ENCODE measurements around the gene IGF1R. TPM values are rescaled to one million over a fixed set of nuclear protein-coding genes. Genes with fewer than 3 reads are reported as not detected.

The IGF1R gene
- total RNA-seq, 1 donor from 2014 or later: 65.3 TPM

DNA sequence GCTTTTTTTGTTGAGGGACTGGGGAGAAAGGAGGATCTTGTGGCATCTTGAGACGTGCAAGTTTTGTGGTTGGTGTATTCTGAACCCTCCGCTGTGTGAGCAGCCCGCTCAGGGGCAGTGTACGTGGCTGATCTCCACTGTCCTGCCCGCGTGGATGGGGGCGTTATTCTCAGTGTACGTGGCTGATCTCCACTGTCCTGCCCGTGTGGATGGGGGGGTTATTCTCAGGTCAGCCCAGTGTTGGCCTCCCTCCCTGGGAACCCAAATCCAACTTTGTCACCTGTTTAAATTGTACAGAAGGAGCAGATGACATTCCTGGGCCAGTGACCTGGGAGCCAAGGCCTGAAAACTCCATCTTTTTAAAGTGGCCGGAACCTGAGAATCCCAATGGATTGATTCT is 275.2 kb downstream of the IGF1R start:
- no peak for DNase-seq

DNA sequence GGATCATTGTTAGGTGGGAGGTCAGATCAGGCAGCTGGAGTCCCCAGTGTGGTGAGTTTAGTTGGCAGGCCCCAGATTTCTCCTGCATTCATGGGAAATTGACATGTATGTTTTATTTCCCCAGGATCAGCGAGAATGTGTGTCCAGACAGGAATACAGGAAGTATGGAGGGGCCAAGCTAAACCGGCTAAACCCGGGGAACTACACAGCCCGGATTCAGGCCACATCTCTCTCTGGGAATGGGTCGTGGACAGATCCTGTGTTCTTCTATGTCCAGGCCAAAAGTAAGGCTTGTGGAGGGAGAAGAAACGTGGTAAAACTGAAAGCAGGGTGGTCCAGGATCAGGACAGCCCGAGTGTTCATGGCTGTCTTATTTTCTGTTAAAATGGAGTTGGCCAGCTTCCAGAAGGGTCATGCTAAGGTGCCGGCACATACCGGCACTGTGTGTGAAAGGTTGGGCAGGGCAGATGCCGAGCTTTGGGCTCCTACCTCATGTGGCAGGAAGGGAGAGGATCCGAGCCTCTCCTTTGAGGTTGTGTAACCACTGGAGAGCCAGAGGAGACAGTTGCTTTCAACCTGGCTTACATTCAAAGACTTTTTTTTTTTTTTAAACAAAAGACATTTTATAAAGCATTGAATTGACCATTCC is 276.2 kb downstream of the IGF1R start:
- DNase-seq: peak; percentile 49

DNA sequence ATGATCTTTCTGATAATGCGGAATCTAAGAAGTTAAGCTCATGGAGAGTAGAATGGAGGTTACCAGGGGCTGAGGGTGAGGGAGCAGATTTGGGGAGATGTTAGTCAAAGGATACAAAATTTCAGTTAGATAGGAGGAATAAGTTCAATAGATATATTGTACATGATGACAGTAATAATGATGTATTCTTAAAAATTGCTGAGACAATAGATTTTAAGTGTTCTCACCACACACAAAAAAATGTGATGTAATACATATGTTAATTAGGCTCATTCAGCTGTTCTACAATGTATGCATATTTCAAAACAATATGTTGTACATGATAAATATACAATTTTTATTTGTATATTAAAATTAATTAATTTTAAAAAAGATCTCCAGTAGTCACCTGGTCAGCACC is 277.9 kb downstream of the IGF1R start:
- DNase-seq: no peak

- no peak for DNase-seq
Observed at GRCh38 chr15:98927022-98927421, 278.7 kb downstream of the IGF1R start.

DNA sequence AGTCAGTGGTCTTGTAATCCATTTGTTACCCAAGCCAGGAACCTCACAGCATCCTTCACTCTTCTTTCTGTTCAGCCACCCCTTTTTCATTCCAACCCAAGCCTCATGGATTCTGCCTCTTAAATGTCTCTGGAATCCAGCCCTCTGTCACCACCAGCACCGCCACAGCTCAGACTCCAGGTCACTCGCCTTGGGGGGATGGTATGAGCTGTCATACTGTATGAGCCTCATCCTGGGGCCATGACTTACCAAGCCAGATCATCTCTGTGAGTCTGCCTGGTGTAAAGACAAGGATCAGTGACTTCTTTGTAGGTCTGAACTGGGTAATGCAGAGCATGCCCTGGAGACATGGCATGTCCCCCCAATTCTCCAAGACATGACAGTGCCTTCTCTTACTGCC is 279.7 kb downstream of the IGF1R start:
- DNase-seq: no peak

- no peak for DNase-seq
Observed at GRCh38 chr15:98930576-98930975, 282.2 kb downstream of the IGF1R start.

GRCh38 chr15:98931004-98931403 is 282.7 kb downstream of the IGF1R start:
- DNase-seq: no peak

- DNase-seq: no peak
Observed at GRCh38 chr15:98933406-98933805, 285.1 kb downstream of the IGF1R start.

- no peak for DNase-seq
Observed at GRCh38 chr15:98935736-98936135, 287.4 kb downstream of the IGF1R start.

DNA sequence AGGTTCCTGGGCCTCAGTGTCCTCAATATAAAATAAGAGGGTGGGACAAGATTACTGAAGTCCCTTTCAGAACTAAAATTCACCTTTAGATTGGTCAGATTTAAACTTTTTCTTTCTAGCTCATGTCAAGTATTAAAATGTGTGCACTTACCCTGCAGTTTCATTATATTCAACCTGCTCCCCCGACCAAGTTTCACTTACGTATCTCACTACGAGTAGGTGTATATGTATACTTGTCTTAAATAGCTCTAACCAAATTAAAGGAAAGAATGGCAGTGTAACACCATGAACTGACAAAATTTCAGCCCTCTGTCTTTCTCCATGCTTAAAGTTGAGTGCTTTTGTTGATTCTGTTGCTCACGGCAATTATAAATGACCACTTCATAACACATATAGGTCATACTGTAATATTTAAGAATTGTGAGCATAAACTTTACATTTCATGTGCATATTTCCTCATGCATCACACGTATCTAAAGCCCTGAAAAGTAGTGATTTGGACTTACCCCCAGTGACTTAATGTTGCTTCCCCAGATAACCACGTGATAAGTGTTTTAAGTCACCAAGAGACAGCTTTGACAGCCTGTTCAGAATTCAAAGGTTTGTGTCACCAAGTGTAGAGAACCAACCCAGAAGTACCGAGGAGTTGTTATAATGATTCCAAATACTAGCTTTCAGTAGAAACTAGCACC is 289.2 kb downstream of the IGF1R start:
- no peak for DNase-seq

DNA sequence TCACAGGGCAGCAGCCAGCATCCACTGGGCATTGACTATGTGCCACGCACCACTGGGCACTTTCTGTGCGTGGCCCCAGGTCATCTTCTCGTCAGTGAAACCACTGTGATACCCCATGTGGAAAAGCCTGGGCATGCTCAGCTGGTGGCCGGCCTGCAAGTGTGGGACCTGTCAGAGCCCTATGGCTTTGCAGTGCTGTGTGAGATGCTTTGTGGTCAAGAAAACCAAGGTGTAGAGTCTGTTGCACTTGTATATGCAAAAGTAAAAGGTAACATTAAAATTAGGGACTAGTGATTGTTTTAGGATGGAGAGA is 289.7 kb downstream of the IGF1R start:
- no peak for DNase-seq

DNA sequence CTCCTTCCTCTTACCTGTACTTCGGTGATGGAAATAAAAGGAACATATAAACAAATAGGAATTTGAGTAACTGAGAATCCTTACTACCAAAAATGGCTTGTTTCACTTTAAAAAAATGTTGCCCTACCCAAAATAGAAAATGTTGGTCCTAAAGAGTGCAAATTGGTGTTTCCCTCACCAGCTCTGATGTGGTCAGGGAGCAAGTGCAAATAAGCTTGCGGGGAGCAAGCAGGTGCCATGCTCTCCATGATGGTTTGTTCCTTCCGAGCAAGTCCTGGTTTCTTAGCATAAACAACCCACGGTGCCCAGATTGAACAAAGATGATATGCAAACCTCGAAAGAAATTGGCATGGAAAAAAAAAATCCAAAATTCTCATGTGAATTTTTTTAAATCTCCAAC is 290.5 kb downstream of the IGF1R start:
- DNase-seq: no peak

GRCh38 chr15:98939311-98940080 is 291.2 kb downstream of the IGF1R start:
- DNase-seq: no peak

DNA sequence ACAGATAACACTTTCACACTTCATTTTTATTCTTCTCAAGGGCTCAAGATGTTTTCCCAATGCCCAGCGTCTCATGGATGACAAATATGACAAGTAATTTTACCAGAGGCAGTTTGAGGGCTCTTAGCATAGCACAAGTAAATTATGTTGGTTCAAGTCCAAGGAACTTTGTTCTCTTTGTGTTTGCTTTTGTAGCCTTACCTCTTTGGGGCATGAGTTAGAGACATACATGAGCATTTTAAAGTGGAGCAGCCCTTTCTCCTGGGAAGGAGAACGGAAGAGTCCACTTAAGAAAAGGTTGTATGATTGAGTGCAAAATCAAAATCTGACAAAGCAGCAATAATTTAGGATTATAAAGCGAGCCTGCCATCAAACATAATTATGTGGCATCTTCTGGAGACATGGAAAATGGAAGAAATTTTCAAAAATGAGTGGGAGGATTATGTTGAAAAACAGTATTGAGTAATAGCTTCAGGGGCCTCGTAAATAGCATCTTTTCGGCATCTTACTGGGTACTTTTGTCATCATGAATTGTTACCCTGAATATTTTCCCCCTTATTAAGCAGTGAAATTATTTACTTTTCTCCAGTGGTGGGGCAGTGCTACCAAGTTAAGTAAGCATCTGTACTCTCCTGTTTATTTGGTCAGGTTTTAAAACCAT is 293.4 kb downstream of the IGF1R start:
- DNase-seq: no peak

GRCh38 chr15:98942431-98942830 is 294.1 kb downstream of the IGF1R start:
- DNase-seq: no peak

GRCh38 chr15:98943051-98943508 is 294.7 kb downstream of the IGF1R start:
- DNase-seq: no peak

GRCh38 chr15:98943601-98944151 is 295.3 kb downstream of the IGF1R start:
- DNase-seq: no peak

DNA sequence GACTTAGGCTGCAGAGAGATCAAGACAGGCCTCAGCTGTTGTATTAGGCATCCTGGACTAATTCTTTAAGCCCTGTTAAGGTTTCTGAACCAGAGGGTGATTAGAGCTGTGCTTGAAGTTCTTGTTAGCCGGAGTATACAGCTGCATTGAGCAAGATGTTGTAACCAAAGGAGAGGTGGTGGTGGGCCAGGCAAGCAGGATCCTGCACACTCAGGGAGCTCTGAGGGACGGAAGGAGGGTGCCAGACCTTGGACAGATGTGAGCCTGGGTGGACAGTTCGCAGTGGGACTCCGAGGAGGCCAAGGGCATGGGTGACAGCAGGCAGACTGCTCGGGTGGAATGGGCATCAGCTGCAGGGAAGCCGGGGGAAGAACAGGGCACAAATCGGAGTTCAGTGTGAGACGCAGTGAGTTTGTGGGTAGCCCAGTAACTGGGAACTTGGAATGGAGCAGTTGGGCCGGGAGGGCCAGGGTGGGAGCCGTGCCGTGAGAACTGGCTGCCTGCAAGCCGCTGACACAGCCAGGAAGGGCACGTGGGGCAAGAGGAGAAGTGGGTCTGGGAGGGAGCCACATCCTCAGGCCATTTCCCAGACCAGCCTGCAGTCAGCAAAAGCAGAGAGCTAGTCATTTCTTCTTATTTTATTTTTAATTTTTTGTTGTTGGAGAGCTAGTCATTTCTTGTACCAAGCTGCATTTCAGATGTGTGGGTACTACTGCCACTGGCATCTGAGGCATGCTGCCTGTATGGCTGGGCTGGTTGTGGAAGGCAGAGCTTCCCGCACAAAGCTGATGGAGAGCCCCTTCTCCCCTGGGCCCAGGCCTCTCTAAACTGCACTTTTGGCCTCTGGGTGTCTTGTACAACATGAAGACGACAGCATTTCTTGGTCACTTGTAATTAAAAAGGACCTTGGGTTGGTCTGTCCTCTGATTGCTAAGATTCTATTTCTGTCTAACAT is 298.2 kb downstream of the IGF1R start:
- peak; percentile 15 for DNase-seq

DNA sequence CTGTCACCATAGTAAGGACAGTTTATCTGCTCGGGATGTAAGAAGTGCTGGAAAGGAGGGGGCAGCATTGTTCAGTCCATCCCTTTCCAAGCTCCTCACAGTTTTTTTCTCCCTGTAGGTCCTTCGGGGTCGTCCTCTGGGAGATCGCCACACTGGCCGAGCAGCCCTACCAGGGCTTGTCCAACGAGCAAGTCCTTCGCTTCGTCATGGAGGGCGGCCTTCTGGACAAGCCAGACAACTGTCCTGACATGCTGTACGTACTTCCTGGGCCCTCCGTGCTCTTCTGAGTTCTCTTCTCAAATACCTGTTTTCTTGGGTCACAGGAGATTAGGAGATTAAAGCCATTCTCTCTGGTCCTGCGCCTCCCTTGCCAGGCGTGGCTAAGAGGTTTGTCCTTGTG is 300.1 kb downstream of the IGF1R start:
- no peak for DNase-seq

GRCh38 chr15:98948941-98949340 is 300.6 kb downstream of the IGF1R start:
- no peak for DNase-seq

- no peak for DNase-seq
Observed at GRCh38 chr15:98949624-98950023, 301.3 kb downstream of the IGF1R start.

DNA sequence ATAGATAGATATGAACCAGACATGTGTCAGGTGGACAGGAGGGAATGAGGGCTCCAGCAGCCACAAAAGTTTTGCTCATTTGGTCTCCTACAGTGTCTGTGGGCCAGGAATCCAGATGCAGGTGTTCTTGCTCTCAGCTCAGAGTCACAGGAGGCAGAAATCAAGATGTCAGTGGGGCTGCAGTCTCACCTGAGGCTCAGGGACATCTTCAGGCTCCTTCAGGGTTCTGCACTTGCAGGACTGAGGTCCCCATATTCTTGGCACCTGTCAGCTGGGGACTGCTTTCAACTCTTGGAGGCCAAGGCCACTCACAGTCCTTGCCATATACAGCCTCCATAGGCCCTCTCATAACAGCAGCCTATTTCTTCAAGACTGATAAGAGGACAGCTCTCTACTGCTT is 301.9 kb downstream of the IGF1R start:
- DNase-seq: no peak
